H1 (cell line): ENCODE data around the gene ATXN2. TPM values are rescaled to one million over a fixed set of nuclear protein-coding genes. Genes with fewer than 3 reads are reported as not detected.
A peak's percentile ranks its signal among the peaks of the same experiment; 100 is the strongest.

Experiments
- CTCF ChIA-PET: fragments of 300-600 bp; sonication (Branson Sonifier 250); formaldehyde crosslinking; loops from one replicate; lab custom pipeline; 2021; ENCODE audit not compliant: partially characterized antibody; lab: Charles Lee
- POLR2A ChIA-PET: fragments of 300-600 bp; sonication (Branson Sonifier 250); formaldehyde crosslinking; loops from one replicate; lab custom pipeline; 2021; ENCODE audit warnings: inconsistent platforms; ENCODE audit not compliant: partially characterized antibody; lab: Charles Lee
- DNase-seq, 2 experiments: peaks; one replicate each; pipeline versions ENCODE4 v3.0.0 to v3.0.0-alpha.2; 2010 to 2022; ENCODE audit warnings: low spot score in 2 of 2, low read depth in 1 of 2, mixed read lengths in 1 of 2
- FAIRE-seq: peaks from 2 replicates; lab custom pipeline; 2011; peaks lifted over from hg19 to GRCh38; lab: Jason Lieb, UNC
- H2AFZ ChIP-seq: 2 replicates; pipeline ENCODE4 v1.8.1; 2012; ENCODE audit warnings: low read length, inconsistent platforms
- H2AK5ac ChIP-seq: 2 replicates; pipeline ENCODE4 v1.6.1; 2013; ENCODE audit warnings: low read depth, low read length
- H2BK120ac ChIP-seq: replicated peaks from 2 replicates; pipeline ENCODE3; 2013; ENCODE audit warnings: low read depth, low read length, inconsistent platforms
- H2BK12ac ChIP-seq: 2 replicates; pipeline ENCODE4 v1.6.1; 2013; ENCODE audit warnings: low read depth, low read length
- H2BK15ac ChIP-seq: 2 replicates; pipeline ENCODE4 v1.6.1; 2013; ENCODE audit warnings: low read length
- H2BK20ac ChIP-seq: 2 replicates; pipeline ENCODE4 v1.6.1; 2013; ENCODE audit warnings: low read length
- H2BK5ac ChIP-seq: 2 replicates; pipeline ENCODE4 v1.6.1; 2013; ENCODE audit warnings: low read depth, low read length
- H3K14ac ChIP-seq: 2 replicates; pipeline ENCODE4 v1.6.1; 2013; ENCODE audit warnings: inconsistent platforms; ENCODE audit not compliant: insufficient read length
- H3K18ac ChIP-seq: 2 replicates; pipeline ENCODE4 v1.6.1; 2013; ENCODE audit warnings: low read length; ENCODE audit errors: extremely low read depth
- H3K23ac ChIP-seq: 2 replicates; pipeline ENCODE4 v1.6.1; 2013; ENCODE audit warnings: inconsistent platforms; ENCODE audit not compliant: insufficient read length
- H3K23me2 ChIP-seq: 2 replicates; pipeline ENCODE4 v1.6.1; 2013; ENCODE audit warnings: low read depth, low read length
- H3K27ac ChIP-seq: 2 replicates; pipeline ENCODE4 v1.6.1; 2011; ENCODE audit warnings: low read depth, low read length, inconsistent platforms
- H3K27me3 ChIP-seq, 4 experiments: replicated peaks in 1 of 4; 1 replicate in 1 of 4; 2 replicates in 3 of 4; pipeline versions ENCODE4 v1.6.1 to v1.8.1; 2011 to 2013; ENCODE audit warnings: low read length in 3 of 4, mild to moderate bottlenecking in 3 of 4, inconsistent platforms in 2 of 4, mixed read lengths in 2 of 4, moderate library complexity in 1 of 4; ENCODE audit not compliant: control insufficient read depth in 3 of 4, insufficient read depth in 3 of 4; ENCODE audit errors: extremely low read depth in 1 of 4
- H3K36me3 ChIP-seq, 4 experiments: 2 replicates each; pipeline versions ENCODE4 v1.6.1 to v1.8.1; 2011 to 2013; ENCODE audit warnings: mild to moderate bottlenecking in 4 of 4, low read length in 3 of 4, moderate library complexity in 2 of 4, control low read depth in 1 of 4, inconsistent platforms in 1 of 4; ENCODE audit not compliant: insufficient read depth in 4 of 4, control insufficient read depth in 2 of 4
- H3K4ac ChIP-seq: replicated peaks from 2 replicates; pipeline ENCODE3; 2013; ENCODE audit warnings: low read length, low read depth, mixed read lengths, inconsistent platforms; ENCODE audit not compliant: insufficient read length
- H3K4me1 ChIP-seq, 4 experiments: replicated peaks in 1 of 4; 1 replicate in 1 of 4; 2 replicates in 3 of 4; pipeline versions ENCODE4 v1.6.1 to v1.8.1; 2011 to 2013; ENCODE audit warnings: low read length in 3 of 4, inconsistent platforms in 2 of 4, mixed read lengths in 1 of 4; ENCODE audit not compliant: insufficient read depth in 4 of 4, control insufficient read depth in 3 of 4
- H3K4me2 ChIP-seq, 2 experiments: 2 replicates each; pipeline versions ENCODE4 v1.6.1 to v1.8.1; 2011 to 2013; ENCODE audit warnings: low read depth in 2 of 2, low read length in 2 of 2, control low read depth in 1 of 2, inconsistent platforms in 1 of 2, mild to moderate bottlenecking in 1 of 2; ENCODE audit not compliant: insufficient read depth in 1 of 2
- H3K4me3 ChIP-seq, 4 experiments: fragments of 200-600, 300-600 bp in 1 of 4; sonication (generic), shearing (Covaris generic), sonication (Bioruptor Twin) in 1 of 4; 2 replicates each; pipeline versions ENCODE4 v1.5.1 to v1.8.1; 2011 to 2016; ENCODE audit warnings: low read length in 4 of 4, low read depth in 3 of 4, control low read depth in 2 of 4, inconsistent platforms in 2 of 4, mild to moderate bottlenecking in 2 of 4, mixed read lengths in 1 of 4, moderate library complexity in 1 of 4; ENCODE audit not compliant: insufficient read depth in 2 of 4; ENCODE audit errors: extremely low read depth in 1 of 4
- H3K56ac ChIP-seq: replicated peaks from 2 replicates; pipeline ENCODE3; 2013; ENCODE audit warnings: low read depth, mild to moderate bottlenecking, mixed read lengths, low read length, inconsistent platforms; ENCODE audit not compliant: insufficient read length
- H3K79me1 ChIP-seq: 2 replicates; pipeline ENCODE4 v1.6.1; 2013; ENCODE audit warnings: low read depth, low read length, control low read depth
- H3K79me2 ChIP-seq, 2 experiments: 2 replicates each; pipeline versions ENCODE4 v1.6.1 to v1.8.1; 2012 to 2013; ENCODE audit warnings: low read length in 2 of 2, mild to moderate bottlenecking in 2 of 2, inconsistent platforms in 1 of 2; ENCODE audit not compliant: insufficient read depth in 2 of 2, control insufficient read depth in 1 of 2
- H3K9ac ChIP-seq, 4 experiments: replicated peaks in 1 of 4; 1 replicate in 1 of 4; 2 replicates in 3 of 4; pipeline versions ENCODE4 v1.6.1 to v1.8.1; 2011 to 2013; ENCODE audit warnings: low read depth in 3 of 4, low read length in 3 of 4, control low read depth in 2 of 4, mild to moderate bottlenecking in 2 of 4, moderate library complexity in 2 of 4, inconsistent platforms in 1 of 4; ENCODE audit errors: extremely low read depth in 1 of 4
- H3K9me3 ChIP-seq, 2 experiments: 2 replicates each; pipeline versions ENCODE4 v1.6.1 to v1.8.1; 2012 to 2013; ENCODE audit warnings: mild to moderate bottlenecking in 2 of 2, moderate library complexity in 2 of 2, control low read depth in 1 of 2, inconsistent platforms in 1 of 2, low read depth in 1 of 2, low read length in 1 of 2, mixed read lengths in 1 of 2; ENCODE audit not compliant: insufficient read depth in 2 of 2
- H4K20me1 ChIP-seq, 2 experiments: replicated peaks in 1 of 2; 2 replicates each; pipeline versions ENCODE3 to v1.8.1; 2011 to 2013; ENCODE audit warnings: inconsistent platforms in 2 of 2, low read length in 2 of 2, mild to moderate bottlenecking in 1 of 2; ENCODE audit not compliant: insufficient read depth in 2 of 2, control insufficient read depth in 1 of 2
- H4K5ac ChIP-seq: 2 replicates; pipeline ENCODE4 v1.6.1; 2013; ENCODE audit warnings: low read length, low read depth, mixed read lengths, inconsistent platforms; ENCODE audit not compliant: insufficient read length
- H4K8ac ChIP-seq: 2 replicates; pipeline ENCODE4 v1.8.0; 2013; ENCODE audit warnings: mild to moderate bottlenecking, moderate library complexity, low read length, inconsistent platforms; ENCODE audit not compliant: insufficient read depth; ENCODE audit errors: extremely low read depth
- H4K91ac ChIP-seq: replicated peaks from 2 replicates; pipeline ENCODE3; 2013; ENCODE audit warnings: low read length, mixed read lengths, inconsistent platforms; ENCODE audit not compliant: insufficient read length
- ASH2L ChIP-seq: fragments of 200-600, 300-600 bp; sonication (generic); IDR thresholded peaks from one replicate; pipeline ENCODE4 v1.7.1; 2017; ENCODE audit warnings: low read length
- CREB1 ChIP-seq: IDR thresholded peaks from 2 replicates; pipeline ENCODE4 v1.6.1; 2012; ENCODE audit warnings: inconsistent platforms
- EGR1 ChIP-seq: IDR thresholded peaks from 2 replicates; pipeline ENCODE4 v1.6.1; 2011; ENCODE audit warnings: low read depth, low read length, borderline replicate concordance
- FOSL1 ChIP-seq: IDR thresholded peaks from 2 replicates; pipeline ENCODE4 v1.6.1; 2011; ENCODE audit warnings: mild to moderate bottlenecking, low read depth, low read length, moderate library complexity; ENCODE audit not compliant: insufficient read depth
- POU5F1 ChIP-seq: IDR thresholded peaks from 2 replicates; pipeline ENCODE4 v1.6.1; 2011; ENCODE audit warnings: low read depth, mild to moderate bottlenecking, low read length, moderate library complexity
- SIN3A ChIP-seq, 2 experiments: IDR thresholded peaks in 1 of 2; conservative IDR thresholded peaks in 1 of 2; 2 replicates each; pipeline ENCODE4 v1.6.1; 2011 to 2012; ENCODE audit warnings: low read length in 2 of 2, improper control_type of control experiment in 1 of 2, low read depth in 1 of 2, mild to moderate bottlenecking in 1 of 2
- TAF7 ChIP-seq: optimal IDR thresholded peaks from 2 replicates; pipeline ENCODE3; 2011; ENCODE audit warnings: low read depth, mild to moderate bottlenecking, inconsistent platforms, low read length, moderate library complexity, borderline replicate concordance
- TCF12 ChIP-seq: IDR thresholded peaks from 2 replicates; pipeline ENCODE4 v1.6.1; 2011; ENCODE audit warnings: low read depth, mild to moderate bottlenecking, low read length
- TEAD4 ChIP-seq: IDR thresholded peaks from 2 replicates; pipeline ENCODE4 v1.6.1; 2012; ENCODE audit warnings: low read depth, low read length, inconsistent platforms, mixed read lengths
- WGBS, 2 experiments: shearing (Covaris generic) in 1 of 2; methylation state at CpG; one replicate each; pipeline versions ENCODE4 v1.1.6 to v1.1.7; 2013 to 2015; ENCODE audit warnings: low lambda C conversion rate in 2 of 2, mixed read lengths in 2 of 2, inconsistent platforms in 1 of 2, low coverage in 1 of 2, missing lambda C conversion rate in 1 of 2; ENCODE audit not compliant: insufficient replicate concordance in 2 of 2, insufficient coverage in 1 of 2, insufficient read length in 1 of 2; ENCODE audit errors: extremely low coverage in 1 of 2, missing lambda C conversion rate in 1 of 2; 5-methylcytosine and 5-hydroxymethylcytosine counted together
- polyA plus RNA-seq, 7 experiments: library from polyadenylated mRNA; depleted of rRNA in 3 of 7; stranded (reverse) in 5 of 7; unstranded in 2 of 7; fragments of >200 nt in 5 of 7; fragments of 200-250 nt in 2 of 7; gene quantifications; 1 replicate in 5 of 7; 2 replicates in 1 of 7; 4 replicates in 1 of 7; pipeline versions ENCODE4 v1.2.1 to v1.2.3, GENCODE V29; 2011 to 2013; ENCODE audit warnings: missing spikeins in 2 of 7, mixed read lengths in 2 of 7
- total RNA-seq: library from RNA; stranded (reverse); fragmentation: NEBNext Ultra II Directional; extraction: Animal tissue kit (Norgen Biotek cat#: 25700); gene quantifications from 2 replicates; pipeline ENCODE4 v1.2.1, GENCODE V29; 2021
- TF ChIP-seq, protein P1 (sequence below): IDR thresholded peaks from 2 replicates; pipeline ENCODE4 v1.6.1; 2011; ENCODE audit warnings: low read length, improper control_type of control experiment
- TF ChIP-seq, protein P2 (sequence below): IDR thresholded peaks from 2 replicates; pipeline ENCODE4 v1.6.1; 2011; ENCODE audit warnings: low read depth, mild to moderate bottlenecking, low read length; ENCODE audit not compliant: insufficient read depth

Gene ATXN2
- total and polyA plus RNA-seq, 2 of the 8 experiments (the other 6 are each of a cell fraction or from before 2014, with no cell fraction given): 46.6 to 80.7 TPM

DNA sequence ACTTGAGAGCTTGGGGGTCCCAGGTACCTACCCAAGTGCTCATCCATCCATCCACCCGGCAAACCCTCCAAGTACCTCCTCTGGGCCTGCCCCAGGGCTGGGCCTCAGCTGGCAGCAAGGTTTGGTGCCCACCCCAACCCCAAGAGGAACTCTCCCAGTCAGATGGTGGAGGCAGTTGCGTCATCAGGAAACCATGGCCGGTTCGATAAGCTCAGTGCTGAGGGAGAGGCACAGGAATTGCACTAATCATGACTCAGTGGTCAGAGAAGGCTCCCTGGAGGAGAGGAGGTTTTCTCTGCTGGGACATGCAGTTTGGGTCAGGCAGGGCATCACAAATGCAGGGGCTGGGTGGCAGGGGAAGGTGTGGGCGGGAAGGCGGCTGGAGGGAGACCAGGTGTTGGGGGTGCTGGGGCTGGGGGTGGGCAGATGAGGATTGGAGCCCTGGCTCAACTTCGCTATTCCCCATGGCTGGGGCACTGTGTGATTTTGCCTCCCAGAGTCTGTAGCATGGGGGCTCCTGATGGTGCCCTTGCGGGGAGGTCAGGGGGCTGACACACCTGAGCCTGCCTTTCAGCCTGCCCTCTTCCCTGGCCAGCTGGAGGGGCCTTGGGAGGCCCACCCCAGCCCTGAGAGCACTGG, 161.2 kb downstream of the ATXN2 start:
- Histone ChIP-seq H4K8ac (no peak overlapping the region), H3K14ac (no peak overlapping the region), H2BK15ac (no peak overlapping the region), H3K18ac (no peak overlapping the region), H3K56ac (no peak overlapping the region), H3K9ac (no peak overlapping the region), H3K23me2 (no peaks in the 10 kb centered on the region), H2BK20ac (no peak overlapping the region), H3K9me3 (no peaks in the 10 kb centered on the region), H2AK5ac (no peak overlapping the region), H2BK120ac (no peak overlapping the region), H3K4me1 (peaks cover 0 to 39% (median 26%) of the 10 kb centered on the region in 4 experiments; a peak in 6 of 7 replicates), H3K23ac (no peak overlapping the region), H3K27me3 (no peaks in the 10 kb centered on the region), H3K4ac (no peak overlapping the region), H3K79me2 (peaks cover 3 to 81% of the 10 kb centered on the region in 2 experiments; a peak in 3 of 4 replicates), H3K36me3 (no peaks in the 10 kb centered on the region; a peak in 1 of 8 replicates), H3K4me2 (no peak overlapping the region), H2BK5ac (no peak overlapping the region; the same call in none of the 2 replicates), H4K20me1 (peaks cover 30 to 32% of the 10 kb centered on the region in 2 experiments), H3K4me3 (no peak overlapping the region), H3K27ac (no peak overlapping the region), H4K91ac (no peak overlapping the region), H3K79me1 (peaks cover 20% of the 10 kb centered on the region), H2BK12ac (no peak overlapping the region), H2AFZ (no peak overlapping the region), H4K5ac (no peak overlapping the region)
- 86% methylated on average over 5 of the region's 8 CpGs; no CpG with 5 or more reads in 1 of the 2 experiments for WGBS, 2 experiments
- POLR2A ChIA-PET: interaction anchor here (0.9 to 1.6 kb wide), 4 partner anchors 8 to 33 kb away, joined by 3 to 6 read pairs (median 4); no protein-coding TSS in a partner anchor
- DNase-seq: no peak
- CTCF ChIA-PET: interaction anchor here (6.8 to 31.7 kb wide), 3 partner anchors 13 to 35 kb away, joined by 80 to 838 read pairs (median 189); partner anchors contain the start of gene SH2B3
- FAIRE-seq: no peak
- TF ChIP-seq POU5F1 (no peak), CREB1 (no peak), EGR1 (no peak), ASH2L (no peak), TAF7 (no peak), SIN3A (conservative IDR thresholded peaks at IDR 0.05 in 1 of 2, IDR thresholded peaks at IDR 0.05 in 1 of 2; ENCODE audit: low read depth in 1 of 2, low read length in 2 of 2) (no peak), TEAD4 (no peak), FOSL1 (no peak), TCF12 (no peak)
- TF ChIP-seq, protein P1, sequence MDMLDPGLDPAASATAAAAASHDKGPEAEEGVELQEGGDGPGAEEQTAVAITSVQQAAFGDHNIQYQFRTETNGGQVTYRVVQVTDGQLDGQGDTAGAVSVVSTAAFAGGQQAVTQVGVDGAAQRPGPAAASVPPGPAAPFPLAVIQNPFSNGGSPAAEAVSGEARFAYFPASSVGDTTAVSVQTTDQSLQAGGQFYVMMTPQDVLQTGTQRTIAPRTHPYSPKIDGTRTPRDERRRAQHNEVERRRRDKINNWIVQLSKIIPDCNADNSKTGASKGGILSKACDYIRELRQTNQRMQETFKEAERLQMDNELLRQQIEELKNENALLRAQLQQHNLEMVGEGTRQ: no peak
- TF ChIP-seq, protein P2, sequence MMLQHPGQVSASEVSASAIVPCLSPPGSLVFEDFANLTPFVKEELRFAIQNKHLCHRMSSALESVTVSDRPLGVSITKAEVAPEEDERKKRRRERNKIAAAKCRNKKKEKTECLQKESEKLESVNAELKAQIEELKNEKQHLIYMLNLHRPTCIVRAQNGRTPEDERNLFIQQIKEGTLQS: peak; percentile 52; the same call in 1 of the 2 replicates
